PC-3 (cell line): ENCODE measurements around the gene PCNX2. TPM values are rescaled to one million over a fixed set of nuclear protein-coding genes. Genes with fewer than 3 reads are reported as not detected.

ENCODE experiments used
- ATAC-seq: fragments of 200-7000 bp; cut with Tn5 transposase; 2 replicates; pipeline ENCODE4 v1.9.1; 2020; ENCODE audit warnings: mild to moderate bottlenecking, moderate library complexity
- BruUV-seq: library from RNA; stranded (reverse); fragments of 400-500 nt; replicated peaks from 2 replicates; lab custom pipeline; 2021; lab: Mats Ljungman, UMichigan
- CTCF ChIA-PET: fragments of 300-600 bp; sonication (Branson Sonifier 250); formaldehyde crosslinking; loops from one replicate; lab custom pipeline; 2022; ENCODE audit warnings: antibody characterized with exemption; lab: Charles Lee
- POLR2A ChIA-PET: fragments of 300-600 bp; sonication (Branson Sonifier 250); formaldehyde crosslinking; loops from one replicate; lab custom pipeline; 2022; ENCODE audit warnings: antibody characterized with exemption; ENCODE audit not compliant: unreplicated experiment; lab: Charles Lee
- DNase-seq: peaks from one replicate; pipeline ENCODE4 v3.0.0-alpha.2; 2015
- H2AFZ ChIP-seq: fragments of 300-600 bp; sonication (generic); 2 replicates; pipeline ENCODE4 v1.6.0; 2016; ENCODE audit warnings: antibody characterized with exemption, low read length
- H3F3A ChIP-seq: fragments of 300-600 bp; sonication (generic); one replicate; pipeline ENCODE4 v1.6.0; 2017; ENCODE audit warnings: antibody characterized with exemption, low read length, control low read depth, mild to moderate bottlenecking; ENCODE audit not compliant: unreplicated experiment
- H3K27ac ChIP-seq: fragments of 300-600 bp; sonication (generic); 2 replicates; pipeline ENCODE4 v1.5.1; 2016; ENCODE audit warnings: mild to moderate bottlenecking, low read length
- H3K27me3 ChIP-seq: fragments of 300-600 bp; sonication (generic); 2 replicates; pipeline ENCODE4 v1.6.1; 2016; ENCODE audit warnings: low read length, mixed read lengths
- H3K36me3 ChIP-seq: fragments of 300-600 bp; sonication (generic); 2 replicates; pipeline ENCODE4 v1.6.1; 2016; ENCODE audit warnings: low read depth, mixed run types, low read length, mixed read lengths
- H3K4me1 ChIP-seq: fragments of 300-600 bp; sonication (generic); 2 replicates; pipeline ENCODE4 v1.5.1; 2016; ENCODE audit warnings: low read length; ENCODE audit not compliant: insufficient read depth
- H3K4me2 ChIP-seq: fragments of 300-600 bp; sonication (generic); 2 replicates; pipeline ENCODE4 v1.6.0; 2016; ENCODE audit warnings: low read length
- H3K4me3 ChIP-seq: fragments of 300-600 bp; sonication (generic); 2 replicates; pipeline ENCODE4 v1.5.1; 2016; ENCODE audit warnings: mild to moderate bottlenecking, low read length, mixed read lengths
- H3K79me2 ChIP-seq: fragments of 300-600 bp; sonication (generic); 2 replicates; pipeline ENCODE4 v1.6.1; 2017; ENCODE audit warnings: low read length, mixed read lengths
- H3K9ac ChIP-seq: fragments of 300-600 bp; sonication (generic); 2 replicates; pipeline ENCODE4 v1.6.0; 2016; ENCODE audit warnings: mild to moderate bottlenecking, low read length
- H3K9me2 ChIP-seq: fragments of 300-600 bp; sonication (generic); replicated peaks from 2 replicates; pipeline ENCODE4 v1.6.1; 2016; ENCODE audit warnings: mixed run types, low read length, mixed read lengths
- H3K9me3 ChIP-seq: fragments of 300-600 bp; sonication (generic); 2 replicates; pipeline ENCODE4 v1.6.1; 2016; ENCODE audit warnings: low read length, mixed read lengths
- H4K20me1 ChIP-seq: fragments of 300-600 bp; sonication (generic); 2 replicates; pipeline ENCODE4 v1.6.1; 2016; ENCODE audit warnings: low read length, mixed read lengths
- EZH2 ChIP-seq: fragments of 300-600 bp; sonication (generic); IDR thresholded peaks from one replicate; pipeline ENCODE4 v1.6.1; 2017; ENCODE audit warnings: antibody characterized with exemption, mild to moderate bottlenecking, low read length; ENCODE audit not compliant: unreplicated experiment
- EZH2phosphoT487 ChIP-seq: fragments of 300-600 bp; sonication (generic); IDR thresholded peaks from 2 replicates; pipeline ENCODE4 v1.6.1; 2018; ENCODE audit warnings: mild to moderate bottlenecking, antibody characterized with exemption, low read length, borderline replicate concordance
- intact Hi-C: fragments of 100-400 bp; cut with micrococcal nuclease; formaldehyde crosslinking; loops from 2 replicates; pipeline ENCODE4 v1.9.0; 2023
- total RNA-seq: library from RNA; depleted of rRNA; stranded (reverse); fragments of >200 nt; gene quantifications from 2 replicates; pipeline ENCODE4 v1.2.3, GENCODE V29; 2014
- TF ChIP-seq, protein P1 (sequence below): fragments of 300-600 bp; sonication (generic); conservative IDR thresholded peaks from 2 replicates; pipeline ENCODE4 v1.5.1; 2017; ENCODE audit warnings: antibody characterized with exemption, low read depth, mild to moderate bottlenecking, low read length

The PCNX2 gene
- total RNA-seq, 1 experiment from 2014 or later: 17.3 TPM

DNA sequence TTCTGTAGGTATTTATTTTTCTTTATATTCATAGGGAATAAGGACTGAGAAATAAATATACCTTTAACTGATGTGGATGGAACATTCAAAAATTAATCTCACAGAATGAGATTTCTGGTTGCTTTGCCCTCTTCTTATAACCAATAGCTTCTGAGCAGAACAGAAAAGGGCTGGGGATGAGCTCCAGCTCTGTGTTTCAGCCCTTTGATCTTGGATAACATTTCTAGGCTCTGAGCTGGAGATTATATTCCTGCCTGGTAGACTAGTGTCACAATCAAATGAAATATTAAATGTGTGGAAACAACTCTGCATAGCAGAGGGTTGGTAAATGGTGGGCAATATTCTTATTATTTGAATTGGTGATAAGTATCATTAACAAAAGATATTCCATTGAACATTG, 46.6 kb upstream of the PCNX2 start:
- no peaks in the 10 kb centered on the region for H3K36me3 ChIP-seq
- no peaks in the 10 kb centered on the region for H3K9me2 ChIP-seq
- no peaks in the 10 kb centered on the region for H3K4me1 ChIP-seq
- TF ChIP-seq EZH2: no peak
- TF ChIP-seq EZH2phosphoT487: no peak
- TF ChIP-seq, protein P1, sequence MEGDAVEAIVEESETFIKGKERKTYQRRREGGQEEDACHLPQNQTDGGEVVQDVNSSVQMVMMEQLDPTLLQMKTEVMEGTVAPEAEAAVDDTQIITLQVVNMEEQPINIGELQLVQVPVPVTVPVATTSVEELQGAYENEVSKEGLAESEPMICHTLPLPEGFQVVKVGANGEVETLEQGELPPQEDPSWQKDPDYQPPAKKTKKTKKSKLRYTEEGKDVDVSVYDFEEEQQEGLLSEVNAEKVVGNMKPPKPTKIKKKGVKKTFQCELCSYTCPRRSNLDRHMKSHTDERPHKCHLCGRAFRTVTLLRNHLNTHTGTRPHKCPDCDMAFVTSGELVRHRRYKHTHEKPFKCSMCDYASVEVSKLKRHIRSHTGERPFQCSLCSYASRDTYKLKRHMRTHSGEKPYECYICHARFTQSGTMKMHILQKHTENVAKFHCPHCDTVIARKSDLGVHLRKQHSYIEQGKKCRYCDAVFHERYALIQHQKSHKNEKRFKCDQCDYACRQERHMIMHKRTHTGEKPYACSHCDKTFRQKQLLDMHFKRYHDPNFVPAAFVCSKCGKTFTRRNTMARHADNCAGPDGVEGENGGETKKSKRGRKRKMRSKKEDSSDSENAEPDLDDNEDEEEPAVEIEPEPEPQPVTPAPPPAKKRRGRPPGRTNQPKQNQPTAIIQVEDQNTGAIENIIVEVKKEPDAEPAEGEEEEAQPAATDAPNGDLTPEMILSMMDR: no peak
- peaks cover 59% of the 10 kb centered on the region for H3K79me2 ChIP-seq
- H3K27me3 ChIP-seq: no peaks in the 10 kb centered on the region
- intact Hi-C loops: no loop called here
- H3K9me3 ChIP-seq: 0 out of 2 replicates have a peak, but pooled peaks cover 3% of the 10 kb centered on the region
- no peak overlapping the region for H3K27ac ChIP-seq
- CTCF ChIA-PET: no interaction called here
- POLR2A ChIA-PET: no interaction called here
- no peak overlapping the region for H3K4me2 ChIP-seq
- ATAC-seq (no peak), DNase-seq (no peak)
- no peak overlapping the region for H3K9ac ChIP-seq
- no TSS peak for BruUV-seq
- H4K20me1 ChIP-seq: no peaks in the 10 kb centered on the region
- no peak overlapping the region for H3K4me3 ChIP-seq
- H3F3A ChIP-seq: no peaks in the 10 kb centered on the region
- H2AFZ ChIP-seq: no peak overlapping the region

DNA sequence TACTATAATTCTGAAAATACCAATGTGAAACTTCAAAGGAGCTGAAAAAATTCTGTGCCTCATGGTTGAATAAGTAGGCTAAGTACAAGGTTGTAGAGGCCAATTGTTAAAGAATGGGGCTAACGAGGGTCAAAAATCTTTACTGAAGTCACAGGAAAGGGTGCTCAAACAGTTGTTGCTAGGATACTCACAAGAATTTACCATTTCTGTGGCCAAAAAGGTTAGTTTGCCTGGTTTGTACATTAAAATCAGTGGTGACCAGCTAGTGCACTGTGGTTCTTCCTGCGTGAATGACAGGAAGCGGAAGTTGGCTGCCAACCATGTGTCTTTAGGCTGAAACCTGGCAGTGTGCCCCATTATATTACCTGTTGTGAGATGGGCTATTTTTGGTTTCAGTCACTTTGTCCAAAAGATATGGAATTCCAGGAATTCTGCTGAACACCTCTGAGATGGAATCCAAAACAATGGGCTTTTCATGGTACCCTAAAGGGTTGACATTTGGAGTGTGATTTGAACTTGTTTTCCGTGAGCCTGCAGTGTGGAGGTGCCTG, 45.5 kb upstream of the PCNX2 start:
- no peaks in the 10 kb centered on the region for H4K20me1 ChIP-seq
- ATAC-seq: no peak
- peak; percentile 27 for DNase-seq
- no TSS peak for BruUV-seq
- no peaks in the 10 kb centered on the region for H3K9me2 ChIP-seq
- H3K4me3 ChIP-seq: no peak overlapping the region
- no peaks in the 10 kb centered on the region for H3K4me1 ChIP-seq
- no peak overlapping the region for H3K9ac ChIP-seq
- TF ChIP-seq, protein P1: no peak
- TF ChIP-seq EZH2phosphoT487 (no peak), EZH2 (no peak)
- H3F3A ChIP-seq: no peaks in the 10 kb centered on the region
- CTCF ChIA-PET: no interaction called here
- no peak overlapping the region for H3K27ac ChIP-seq
- H3K36me3 ChIP-seq: no peaks in the 10 kb centered on the region
- intact Hi-C loops: no loop called here
- no peaks in the 10 kb centered on the region for H3K27me3 ChIP-seq
- H2AFZ ChIP-seq: no peak overlapping the region
- 0 out of 2 replicates have a peak, but pooled peaks cover 3% of the 10 kb centered on the region for H3K9me3 ChIP-seq
- POLR2A ChIA-PET: interaction anchor here (0.8 kb wide), 1 partner anchor 18 kb away, joined by 3 read pairs; no protein-coding TSS in a partner anchor
- H3K4me2 ChIP-seq: no peak overlapping the region
- H3K79me2 ChIP-seq: peaks cover 67% of the 10 kb centered on the region

DNA sequence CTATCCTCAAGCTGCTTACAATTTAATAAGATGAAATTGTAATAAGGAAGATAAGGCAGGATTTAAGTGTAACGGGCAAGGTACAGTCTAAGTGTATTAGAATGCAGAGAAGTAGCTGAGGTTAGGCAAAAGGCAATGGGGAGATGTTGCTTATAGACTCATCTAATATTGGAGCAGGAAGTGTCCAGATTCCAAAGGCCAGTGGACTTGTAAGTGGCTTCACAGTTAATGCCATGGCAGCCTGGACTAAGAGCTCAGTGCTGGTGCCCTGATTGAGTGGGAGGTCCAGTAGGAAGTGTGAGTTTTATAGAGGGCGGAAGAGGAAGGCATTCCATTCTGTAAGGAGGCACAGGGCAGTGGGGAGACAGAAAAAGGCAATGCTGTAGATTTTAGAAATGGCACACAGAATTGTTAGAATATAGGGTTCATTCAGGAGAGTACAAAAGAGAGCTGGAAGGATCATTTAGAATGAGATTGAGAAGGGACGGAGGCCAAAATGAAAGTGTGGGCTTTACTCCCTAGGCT, 44.6 kb upstream of the PCNX2 start:
- Histone ChIP-seq H2AFZ (no peak overlapping the region), H3F3A (no peaks in the 10 kb centered on the region), H3K9ac (no peak overlapping the region), H4K20me1 (no peaks in the 10 kb centered on the region), H3K4me1 (no peaks in the 10 kb centered on the region), H3K4me2 (no peak overlapping the region), H3K9me2 (no peaks in the 10 kb centered on the region), H3K79me2 (peaks cover 75% of the 10 kb centered on the region), H3K27me3 (no peaks in the 10 kb centered on the region), H3K4me3 (no peak overlapping the region), H3K27ac (no peak overlapping the region), H3K36me3 (no peaks in the 10 kb centered on the region), H3K9me3 (0 out of 2 replicates have a peak, but pooled peaks cover 3% of the 10 kb centered on the region)
- BruUV-seq: no TSS peak
- DNase-seq (no peak), ATAC-seq (no peak)
- ChIA-PET POLR2A (interaction anchor here (0.6 kb wide), 1 partner anchor 168 kb away, joined by 10 read pairs; no protein-coding TSS in a partner anchor), CTCF (interaction anchor here (0.6 kb wide), 1 partner anchor 77 kb away, joined by 4 read pairs; no protein-coding TSS in a partner anchor)
- intact Hi-C loops: no loop called here
- TF ChIP-seq, protein P1: no peak
- TF ChIP-seq EZH2phosphoT487 (no peak), EZH2 (no peak)
